ENCODE measurements around the gene ATF7.

DNA sequence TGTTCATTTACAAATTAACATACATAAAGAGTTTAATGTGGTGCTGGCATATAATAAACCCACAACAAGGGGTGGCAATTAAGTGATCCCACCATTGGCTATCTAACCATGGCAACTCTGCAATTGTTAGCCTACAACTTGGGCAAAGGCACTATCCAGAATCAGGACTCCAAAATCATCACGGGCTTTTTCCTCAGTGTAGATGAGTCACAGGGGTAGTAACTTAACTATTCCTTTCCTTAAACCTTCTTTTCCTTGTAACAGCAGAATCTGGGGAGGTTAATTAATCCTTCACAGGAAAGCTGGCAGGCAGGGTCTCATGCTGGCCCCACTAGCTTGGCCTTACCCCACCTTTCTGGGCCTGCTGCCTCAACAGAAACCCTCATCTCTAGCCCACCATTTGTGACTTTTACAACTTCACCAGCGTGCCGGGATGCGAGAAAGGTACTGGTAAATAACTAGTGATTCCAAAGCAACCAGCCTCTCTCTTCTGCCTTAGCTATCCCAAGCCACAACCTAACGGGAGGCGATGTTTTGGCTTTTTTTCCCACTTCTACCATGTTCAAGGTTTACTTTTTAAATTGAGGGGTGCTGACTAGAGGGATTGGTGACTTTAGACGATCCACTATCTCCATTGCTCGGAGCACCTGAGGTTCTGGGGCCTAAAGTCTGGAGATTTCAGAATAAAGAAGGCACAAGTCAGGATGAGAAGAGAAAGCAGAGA, 49.0 kb upstream of the ATF7 start:
- TF ChIP-seq ESRRG (CRISPR knock-in tag; IDR thresholded peaks at IDR 0.05) (no peak), ARNTL (CRISPR knock-in tag; IDR thresholded peaks at IDR 0.05; ENCODE audit: borderline replicate concordance, low read depth) (no peak), CSDC2 (CRISPR knock-in tag; IDR thresholded peaks at IDR 0.05) (no peak), GLIS3 (CRISPR knock-in tag; IDR thresholded peaks at IDR 0.05) (no peak), ZFP3 (CRISPR knock-in tag; IDR thresholded peaks at IDR 0.05) (no peak), ZFP30 (CRISPR knock-in tag; IDR thresholded peaks at IDR 0.05) (no peak), SNAI2 (CRISPR knock-in tag; IDR thresholded peaks at IDR 0.05) (no peak), ZNF565 (CRISPR knock-in tag; conservative IDR thresholded peaks at IDR 0.05; ENCODE audit: low read depth) (no peak), ZC3H10 (CRISPR knock-in tag; IDR thresholded peaks at IDR 0.05) (no peak), ZNF8 (CRISPR knock-in tag; IDR thresholded peaks at IDR 0.05) (no peak), TOX (CRISPR knock-in tag; IDR thresholded peaks at IDR 0.05; ENCODE audit: borderline replicate concordance) (no peak), TCF4 (CRISPR knock-in tag; IDR thresholded peaks at IDR 0.05; ENCODE audit: borderline replicate concordance) (no peak)
- TF ChIP-seq, protein P1, sequence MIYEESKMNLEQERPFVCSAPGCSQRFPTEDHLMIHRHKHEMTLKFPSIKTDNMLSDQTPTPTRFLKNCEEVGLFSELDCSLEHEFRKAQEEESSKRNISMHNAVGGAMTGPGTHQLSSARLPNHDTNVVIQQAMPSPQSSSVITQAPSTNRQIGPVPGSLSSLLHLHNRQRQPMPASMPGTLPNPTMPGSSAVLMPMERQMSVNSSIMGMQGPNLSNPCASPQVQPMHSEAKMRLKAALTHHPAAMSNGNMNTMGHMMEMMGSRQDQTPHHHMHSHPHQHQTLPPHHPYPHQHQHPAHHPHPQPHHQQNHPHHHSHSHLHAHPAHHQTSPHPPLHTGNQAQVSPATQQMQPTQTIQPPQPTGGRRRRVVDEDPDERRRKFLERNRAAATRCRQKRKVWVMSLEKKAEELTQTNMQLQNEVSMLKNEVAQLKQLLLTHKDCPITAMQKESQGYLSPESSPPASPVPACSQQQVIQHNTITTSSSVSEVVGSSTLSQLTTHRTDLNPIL (CRISPR knock-in tag; IDR thresholded peaks at IDR 0.05; ENCODE audit: low read depth), result no peak
- TF ChIP-seq, protein P2, sequence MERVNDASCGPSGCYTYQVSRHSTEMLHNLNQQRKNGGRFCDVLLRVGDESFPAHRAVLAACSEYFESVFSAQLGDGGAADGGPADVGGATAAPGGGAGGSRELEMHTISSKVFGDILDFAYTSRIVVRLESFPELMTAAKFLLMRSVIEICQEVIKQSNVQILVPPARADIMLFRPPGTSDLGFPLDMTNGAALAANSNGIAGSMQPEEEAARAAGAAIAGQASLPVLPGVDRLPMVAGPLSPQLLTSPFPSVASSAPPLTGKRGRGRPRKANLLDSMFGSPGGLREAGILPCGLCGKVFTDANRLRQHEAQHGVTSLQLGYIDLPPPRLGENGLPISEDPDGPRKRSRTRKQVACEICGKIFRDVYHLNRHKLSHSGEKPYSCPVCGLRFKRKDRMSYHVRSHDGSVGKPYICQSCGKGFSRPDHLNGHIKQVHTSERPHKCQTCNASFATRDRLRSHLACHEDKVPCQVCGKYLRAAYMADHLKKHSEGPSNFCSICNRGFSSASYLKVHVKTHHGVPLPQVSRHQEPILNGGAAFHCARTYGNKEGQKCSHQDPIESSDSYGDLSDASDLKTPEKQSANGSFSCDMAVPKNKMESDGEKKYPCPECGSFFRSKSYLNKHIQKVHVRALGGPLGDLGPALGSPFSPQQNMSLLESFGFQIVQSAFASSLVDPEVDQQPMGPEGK (CRISPR knock-in tag; IDR thresholded peaks at IDR 0.05; ENCODE audit: borderline replicate concordance), result no peak
